COR-L47 (cell line): ENCODE measurements around the gene IMMP2L.

Experiments
- DNase-seq: peaks from one replicate; lab custom pipeline; 2025; lab: John Stamatoyannopoulos, UW

The IMMP2L gene

GRCh38 chr7:111029574-111030251, 532.6 kb downstream of the IMMP2L start:
- peak; percentile 41 for DNase-seq

DNA sequence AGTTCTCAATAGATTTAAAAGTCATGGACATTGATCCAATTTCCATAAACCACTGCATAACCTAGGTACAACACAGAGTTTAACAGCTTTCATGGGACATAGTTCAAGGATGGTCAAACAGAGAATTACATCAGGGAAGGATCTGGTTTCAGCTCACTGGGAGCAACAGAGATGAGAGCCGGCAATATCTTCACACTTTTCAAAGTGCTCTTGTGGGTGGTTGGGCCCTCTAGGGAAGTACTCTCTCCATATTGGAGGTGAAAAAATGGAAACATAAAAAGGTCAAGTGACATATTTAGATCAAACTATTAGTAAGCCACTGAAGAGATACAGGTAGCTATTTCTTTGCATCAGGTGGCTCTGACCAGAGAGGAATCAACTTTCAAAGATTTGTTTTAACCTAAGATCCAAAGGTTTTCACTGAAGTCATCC, 533.1 kb downstream of the IMMP2L start:
- DNase-seq, result no peak

GRCh38 chr7:111027396-111027795, 534.9 kb downstream of the IMMP2L start:
- no peak for DNase-seq

GRCh38 chr7:111026806-111027205, 535.5 kb downstream of the IMMP2L start:
- DNase-seq, result no peak

GRCh38 chr7:111026343-111026742, 535.9 kb downstream of the IMMP2L start:
- no peak for DNase-seq

DNA sequence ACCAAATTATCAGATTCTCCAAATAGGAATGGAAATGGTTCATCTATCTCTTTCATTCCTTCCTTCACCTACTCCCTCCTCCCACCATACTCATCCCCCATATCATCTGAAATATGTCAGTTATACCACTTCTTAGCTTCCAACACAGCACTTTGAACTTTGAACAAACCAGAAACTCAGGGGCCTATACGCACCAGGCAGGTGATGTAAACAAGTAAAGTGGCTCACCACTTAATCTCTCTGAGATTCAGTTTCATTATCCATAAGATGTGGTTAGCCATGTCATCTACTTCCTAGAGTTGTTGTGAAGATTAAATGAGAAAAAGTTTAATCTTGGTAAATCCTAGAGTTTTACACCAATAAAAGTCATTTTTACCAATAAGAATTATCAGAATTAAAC, 537.3 kb downstream of the IMMP2L start:
- no peak for DNase-seq

- no peak for DNase-seq
These were observed 543.1 kb downstream of the IMMP2L start for GRCh38 chr7:111018960-111019736.

DNA sequence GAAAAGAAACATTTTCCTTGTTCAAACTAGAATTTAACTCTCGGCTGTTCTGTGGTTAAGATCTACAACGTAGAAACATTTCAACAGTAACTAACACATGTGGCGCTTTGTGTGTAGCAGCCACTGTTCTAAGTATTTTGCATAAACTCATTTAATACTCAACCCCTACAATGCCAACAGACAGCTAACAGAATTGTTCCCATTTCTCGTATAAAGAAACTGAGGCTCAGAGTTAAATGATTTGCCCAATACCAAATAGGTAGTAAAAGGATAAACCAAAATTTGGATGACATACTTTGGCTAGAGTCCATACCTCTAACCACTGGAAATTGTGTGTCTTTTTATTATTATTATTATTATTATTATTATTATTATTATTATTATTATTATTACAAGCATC, 543.8 kb downstream of the IMMP2L start:
- no peak for DNase-seq

- no peak for DNase-seq
These were observed 548.2 kb downstream of the IMMP2L start for GRCh38 chr7:111014079-111014478.

GRCh38 chr7:111012799-111013675, 549.3 kb downstream of the IMMP2L start:
- DNase-seq, result no peak

- no peak for DNase-seq
These were observed 550.1 kb downstream of the IMMP2L start for GRCh38 chr7:111012149-111012548.

GRCh38 chr7:111011520-111011919, 550.8 kb downstream of the IMMP2L start:
- no peak for DNase-seq

GRCh38 chr7:111010798-111011197, 551.5 kb downstream of the IMMP2L start:
- DNase-seq, result no peak

DNA sequence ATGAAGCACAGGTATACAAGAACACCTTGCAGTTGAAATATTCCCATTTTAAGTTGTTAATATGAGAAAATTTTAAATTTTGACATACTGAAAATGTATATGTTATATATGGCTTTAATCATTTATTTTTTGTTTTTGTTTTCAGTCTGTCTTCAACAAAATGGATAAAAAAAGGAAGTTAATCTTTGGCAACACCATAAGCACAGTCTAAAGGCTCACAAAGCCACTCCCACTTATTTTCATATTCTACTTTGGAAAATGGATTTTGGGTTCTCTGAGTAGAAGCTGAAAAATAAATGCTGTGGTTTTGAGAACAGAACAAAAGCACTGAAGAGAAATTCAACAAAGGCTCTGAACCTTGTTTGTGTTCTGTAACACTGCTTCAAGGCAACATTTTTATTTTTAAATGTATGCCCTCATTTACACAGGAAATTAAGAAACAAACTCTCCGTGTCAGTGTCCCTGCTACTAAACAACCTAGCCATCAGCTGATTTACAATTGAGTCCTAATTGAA, 552.7 kb downstream of the IMMP2L start:
- DNase-seq, result no peak

- DNase-seq, result no peak
These were observed 555.6 kb downstream of the IMMP2L start for GRCh38 chr7:111006691-111007090.

- no peak for DNase-seq
These were observed 556.3 kb downstream of the IMMP2L start for GRCh38 chr7:111006040-111006439.

GRCh38 chr7:111005445-111005844, 556.8 kb downstream of the IMMP2L start:
- no peak for DNase-seq

GRCh38 chr7:111004310-111004901, 557.9 kb downstream of the IMMP2L start:
- no peak for DNase-seq

- DNase-seq, result no peak
These were observed 558.4 kb downstream of the IMMP2L start for GRCh38 chr7:111003883-111004282.

GRCh38 chr7:110994028-110994967, 568.0 kb downstream of the IMMP2L start:
- no peak for DNase-seq
